Measurements from ENCODE around the gene MAN1A1.

MAN1A1 gene

GRCh38 chr6:119326291-119327005 is 23.1 kb downstream of the MAN1A1 start:
- no peak for DNase-seq (ENCODE audit: low read depth in 1 of 2, low spot score in 1 of 2)

- DNase-seq (ENCODE audit: low read depth in 1 of 2, low spot score in 1 of 2), result no peak
Observed at GRCh38 chr6:119325559-119326265, 23.8 kb downstream of the MAN1A1 start.

GRCh38 chr6:119324718-119325117 is 24.8 kb downstream of the MAN1A1 start:
- DNase-seq (ENCODE audit: low read depth in 1 of 2, low spot score in 1 of 2), result no peak

GRCh38 chr6:119323931-119324330 is 25.6 kb downstream of the MAN1A1 start:
- DNase-seq (ENCODE audit: low read depth in 1 of 2, low spot score in 1 of 2), result no peak

GRCh38 chr6:119323478-119323877 is 26.1 kb downstream of the MAN1A1 start:
- no peak for DNase-seq (ENCODE audit: low read depth in 1 of 2, low spot score in 1 of 2)

GRCh38 chr6:119322715-119323350 is 26.7 kb downstream of the MAN1A1 start:
- no peak for DNase-seq (ENCODE audit: low read depth in 1 of 2, low spot score in 1 of 2)

- DNase-seq (ENCODE audit: low read depth in 1 of 2, low spot score in 1 of 2), result no peak
Observed at GRCh38 chr6:119322034-119322433, 27.5 kb downstream of the MAN1A1 start.

- DNase-seq (ENCODE audit: low read depth in 1 of 2, low spot score in 1 of 2), result no peak
Observed at GRCh38 chr6:119319694-119320093, 29.9 kb downstream of the MAN1A1 start.

GRCh38 chr6:119318730-119319129 is 30.8 kb downstream of the MAN1A1 start:
- no peak for DNase-seq (ENCODE audit: low read depth in 1 of 2, low spot score in 1 of 2)

- no peak for DNase-seq (ENCODE audit: low read depth in 1 of 2, low spot score in 1 of 2)
Observed at GRCh38 chr6:119318176-119318575, 31.4 kb downstream of the MAN1A1 start.

GRCh38 chr6:119317007-119317406 is 32.6 kb downstream of the MAN1A1 start:
- no peak for DNase-seq (ENCODE audit: low read depth in 1 of 2, low spot score in 1 of 2)

GRCh38 chr6:119314885-119315272 is 34.7 kb downstream of the MAN1A1 start:
- no peak for DNase-seq (ENCODE audit: low read depth in 1 of 2, low spot score in 1 of 2)

GRCh38 chr6:119313937-119314884 is 35.4 kb downstream of the MAN1A1 start:
- no peak for DNase-seq (ENCODE audit: low read depth in 1 of 2, low spot score in 1 of 2)

GRCh38 chr6:119312875-119313338 is 36.7 kb downstream of the MAN1A1 start:
- no peak for DNase-seq (ENCODE audit: low read depth in 1 of 2, low spot score in 1 of 2)

- DNase-seq (ENCODE audit: low read depth in 1 of 2, low spot score in 1 of 2), result no peak
Observed at GRCh38 chr6:119312441-119312840, 37.1 kb downstream of the MAN1A1 start.

GRCh38 chr6:119311514-119312142 is 37.9 kb downstream of the MAN1A1 start:
- DNase-seq (ENCODE audit: low read depth in 1 of 2, low spot score in 1 of 2), result no peak

- no peak for DNase-seq (ENCODE audit: low read depth in 1 of 2, low spot score in 1 of 2)
Observed at GRCh38 chr6:119310486-119311036, 39.0 kb downstream of the MAN1A1 start.

GRCh38 chr6:119308991-119309657 is 40.4 kb downstream of the MAN1A1 start:
- DNase-seq (ENCODE audit: low read depth in 1 of 2, low spot score in 1 of 2), result no peak

GRCh38 chr6:119308048-119308570 is 41.5 kb downstream of the MAN1A1 start:
- DNase-seq (ENCODE audit: low read depth in 1 of 2, low spot score in 1 of 2), result no peak

Measured in stimulated activated CD4-positive, alpha-beta T cell treated with anti-CD3 and anti-CD28 coated beads, Interleukin-15, amount 100 ng/mL, for 1 hour (primary cell).